ENCODE data around the gene ST8SIA5. TPM values are rescaled to one million over a fixed set of nuclear protein-coding genes. Genes with fewer than 3 reads are reported as not detected.

Gene ST8SIA5
- total and polyA plus RNA-seq, 4 donors = 0.06 to 0.09 (median 0.08) TPM

DNA sequence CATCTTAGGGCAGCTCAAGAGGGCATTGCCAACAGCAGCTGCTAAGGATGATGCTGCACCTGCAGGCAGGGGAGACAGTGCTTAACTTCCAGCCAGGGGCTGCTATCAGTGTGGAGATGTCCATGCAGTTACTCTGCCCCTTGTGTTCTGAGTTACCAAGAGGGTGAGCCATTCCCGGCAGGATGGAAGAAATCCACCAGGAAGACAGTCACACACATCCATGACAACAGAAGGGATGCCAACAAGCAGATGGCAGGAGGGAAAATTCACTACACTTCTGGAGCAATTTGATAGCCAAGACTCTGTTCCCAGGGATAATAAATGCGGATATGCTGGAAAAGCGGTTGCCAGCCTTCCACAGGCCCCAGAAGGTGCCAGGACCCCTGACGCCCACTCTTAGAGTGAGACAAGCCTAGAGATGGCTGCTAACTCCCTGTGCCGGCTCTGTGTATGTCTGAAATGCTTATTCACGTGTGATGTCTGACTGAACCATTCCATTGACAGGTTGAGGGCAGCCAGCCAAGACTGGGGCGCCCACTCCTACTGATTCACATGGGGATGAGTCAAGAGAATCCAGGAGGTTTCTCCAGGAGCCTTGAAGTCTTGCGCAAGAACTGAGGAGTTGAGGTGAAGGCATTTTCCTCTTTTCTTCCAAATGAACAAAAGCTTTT lies 124.3 kb downstream of the ST8SIA5 start:
- ATAC-seq (ENCODE audit: insufficient read depth, low FRiP score) = no peak
- Histone ChIP-seq H3K27ac (ENCODE audit: low read depth in 1 of 2, low read length in 1 of 2) (no peak overlapping the region), H3K9me3 (ENCODE audit: control insufficient read depth in 4 of 4, insufficient read depth in 3 of 4, low read length in 3 of 4) (no peaks in the 10 kb centered on the region), H3K36me3 (ENCODE audit: control insufficient read depth in 4 of 4, insufficient read depth in 4 of 4, low read length in 4 of 4) (no peaks in the 10 kb centered on the region), H3K4me1 (ENCODE audit: control insufficient read depth in 5 of 5, insufficient read depth in 5 of 5, low read length in 5 of 5) (no peaks in the 10 kb centered on the region), H3K27me3 (ENCODE audit: control insufficient read depth in 3 of 3, insufficient read depth in 3 of 3, low read length in 2 of 3) (no peaks in the 10 kb centered on the region), H3K9ac (ENCODE audit: insufficient read depth in 1 of 2, low read length in 2 of 2) (no peak overlapping the region), H3K4me3 (no peak overlapping the region)
- TF ChIP-seq, protein P1, sequence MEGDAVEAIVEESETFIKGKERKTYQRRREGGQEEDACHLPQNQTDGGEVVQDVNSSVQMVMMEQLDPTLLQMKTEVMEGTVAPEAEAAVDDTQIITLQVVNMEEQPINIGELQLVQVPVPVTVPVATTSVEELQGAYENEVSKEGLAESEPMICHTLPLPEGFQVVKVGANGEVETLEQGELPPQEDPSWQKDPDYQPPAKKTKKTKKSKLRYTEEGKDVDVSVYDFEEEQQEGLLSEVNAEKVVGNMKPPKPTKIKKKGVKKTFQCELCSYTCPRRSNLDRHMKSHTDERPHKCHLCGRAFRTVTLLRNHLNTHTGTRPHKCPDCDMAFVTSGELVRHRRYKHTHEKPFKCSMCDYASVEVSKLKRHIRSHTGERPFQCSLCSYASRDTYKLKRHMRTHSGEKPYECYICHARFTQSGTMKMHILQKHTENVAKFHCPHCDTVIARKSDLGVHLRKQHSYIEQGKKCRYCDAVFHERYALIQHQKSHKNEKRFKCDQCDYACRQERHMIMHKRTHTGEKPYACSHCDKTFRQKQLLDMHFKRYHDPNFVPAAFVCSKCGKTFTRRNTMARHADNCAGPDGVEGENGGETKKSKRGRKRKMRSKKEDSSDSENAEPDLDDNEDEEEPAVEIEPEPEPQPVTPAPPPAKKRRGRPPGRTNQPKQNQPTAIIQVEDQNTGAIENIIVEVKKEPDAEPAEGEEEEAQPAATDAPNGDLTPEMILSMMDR (IDR thresholded peaks at IDR 0.05; ENCODE audit: control extremely low read depth, extremely low read depth) = no peak
- WGBS, 2 donors = 89 to 92% methylated on average over 8 of the region's 8 CpGs
- no peak for DNase-seq

DNA sequence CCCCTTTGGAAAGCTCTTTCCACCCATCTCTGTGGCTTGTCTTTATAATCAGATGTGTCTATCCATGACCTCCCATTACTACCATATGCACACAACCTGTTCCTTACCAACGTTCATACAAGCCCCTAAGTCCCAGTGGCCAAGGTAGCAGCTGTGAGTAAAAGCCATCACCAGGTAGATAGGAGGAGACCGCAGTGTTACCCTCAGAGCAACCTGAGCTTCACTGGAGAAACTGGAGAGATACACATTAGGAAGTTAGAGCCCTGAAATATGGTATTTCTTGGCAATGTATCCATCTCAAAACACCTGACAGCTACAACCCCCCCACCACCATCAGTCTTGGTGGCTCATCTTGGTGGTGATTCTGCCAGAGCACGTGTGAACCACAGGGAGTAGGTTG lies 125.9 kb downstream of the ST8SIA5 start:
- no peak overlapping the region for H3K9ac ChIP-seq (ENCODE audit: insufficient read depth in 1 of 2, low read length in 2 of 2)
- H3K36me3 ChIP-seq (ENCODE audit: control insufficient read depth in 4 of 4, insufficient read depth in 4 of 4, low read length in 4 of 4) = no peaks in the 10 kb centered on the region
- TF ChIP-seq, protein P1 (IDR thresholded peaks at IDR 0.05; ENCODE audit: control extremely low read depth, extremely low read depth) = no peak
- no peaks in the 10 kb centered on the region for H3K27me3 ChIP-seq (ENCODE audit: control insufficient read depth in 3 of 3, insufficient read depth in 3 of 3, low read length in 2 of 3)
- H3K9me3 ChIP-seq (ENCODE audit: control insufficient read depth in 4 of 4, insufficient read depth in 3 of 4, low read length in 3 of 4) = no peaks in the 10 kb centered on the region
- no peak overlapping the region for H3K27ac ChIP-seq (ENCODE audit: low read depth in 1 of 2, low read length in 1 of 2)
- H3K4me3 ChIP-seq = no peak overlapping the region
- DNase-seq = no peak
- no peaks in the 10 kb centered on the region for H3K4me1 ChIP-seq (ENCODE audit: control insufficient read depth in 5 of 5, insufficient read depth in 5 of 5, low read length in 5 of 5)
- 84 to 87% methylated on average over 3 of the region's 3 CpGs for WGBS, 2 donors
- no peak for ATAC-seq (ENCODE audit: insufficient read depth, low FRiP score)

GRCh38 chr18:46630160-46630559 lies 126.7 kb downstream of the ST8SIA5 start:
- WGBS, 2 donors = 60 to 67% methylated on average over 4 of the region's 4 CpGs

More at GRCh38 chr18:46630160-46630559, 126.7 kb downstream of the ST8SIA5 start:
- Histone ChIP-seq H3K36me3 (ENCODE audit: control insufficient read depth in 4 of 4, insufficient read depth in 4 of 4, low read length in 4 of 4) (no peaks in the 10 kb centered on the region), H3K9ac (ENCODE audit: insufficient read depth in 1 of 2, low read length in 2 of 2) (no peak overlapping the region), H3K4me1 (ENCODE audit: control insufficient read depth in 5 of 5, insufficient read depth in 5 of 5, low read length in 5 of 5) (no peaks in the 10 kb centered on the region), H3K9me3 (ENCODE audit: control insufficient read depth in 4 of 4, insufficient read depth in 3 of 4, low read length in 3 of 4) (no peaks in the 10 kb centered on the region), H3K27ac (ENCODE audit: low read depth in 1 of 2, low read length in 1 of 2) (no peak overlapping the region), H3K4me3 (no peak overlapping the region), H3K27me3 (ENCODE audit: control insufficient read depth in 3 of 3, insufficient read depth in 3 of 3, low read length in 2 of 3) (no peaks in the 10 kb centered on the region)
- TF ChIP-seq, protein P1 (IDR thresholded peaks at IDR 0.05; ENCODE audit: control extremely low read depth, extremely low read depth) = no peak
- DNase-seq (no peak), ATAC-seq (ENCODE audit: insufficient read depth, low FRiP score) (no peak)
